OCI-LY7 (cell line): ENCODE data around the gene CXCL11.
"Not testable (repeated sequence)": the region's sequence is repeated elsewhere in the genome, so short reads cannot be mapped to it uniquely, and the experiment has no call there.

Source experiments
- CTCF ChIP-seq: fragments of 200-600 bp; sonication (generic); conservative IDR thresholded peaks from 2 replicates; pipeline ENCODE4 v1.5.1; 2014; ENCODE audit warnings: mild to moderate bottlenecking, antibody characterized with exemption, low read length, moderate library complexity, mixed read lengths
- EZH2phosphoT487 ChIP-seq: fragments of 200-600 bp; sonication (generic); IDR thresholded peaks from 2 replicates; pipeline ENCODE4 v1.6.1; 2018; ENCODE audit warnings: low read depth, borderline replicate concordance, mild to moderate bottlenecking, mixed run types, antibody characterized with exemption, low read length, moderate library complexity, mixed read lengths

DNA sequence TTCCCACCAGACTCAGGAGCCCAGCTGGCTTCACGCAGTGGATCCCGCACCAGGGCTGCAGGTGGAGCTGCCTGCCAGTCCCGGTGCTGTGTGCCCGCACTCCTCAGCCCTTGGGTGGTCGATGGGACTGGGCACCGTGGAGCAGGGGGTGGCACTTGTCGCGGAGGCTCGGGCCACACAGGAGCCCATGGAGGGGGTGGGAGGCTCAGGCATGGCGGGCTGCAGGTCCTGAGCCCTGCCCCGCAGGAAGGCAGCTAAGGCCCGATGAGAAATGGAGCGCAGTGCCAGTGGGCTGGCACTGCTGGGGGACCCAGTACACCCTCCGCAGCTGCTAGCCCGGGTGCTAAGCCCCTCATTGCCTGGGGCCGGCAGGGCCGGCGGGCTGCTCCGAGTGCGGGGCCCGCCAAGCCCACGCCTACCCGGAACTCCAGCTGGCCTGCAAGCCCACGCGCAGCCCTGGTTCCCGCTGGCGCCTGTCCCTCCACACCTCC lies 14.7 kb upstream of the CXCL11 start:
- not testable (repeated sequence) for TF ChIP-seq CTCF, EZH2phosphoT487
